GM10248 (cell line): ENCODE measurements around the gene TM6SF1.
"Not testable (repeated sequence)": the region's sequence is repeated elsewhere in the genome, so short reads cannot be mapped to it uniquely, and the experiment has no call there.

Experiments
- CTCF ChIA-PET: fragments of 300-600 bp; sonication (Branson Sonifier 250); formaldehyde crosslinking; extraction: SDS; loops from one replicate; lab custom pipeline; 2021; ENCODE audit warnings: antibody characterized with exemption; lab: Yijun Ruan, JAX
- POLR2A ChIA-PET: fragments of 350-650 bp; sonication (Branson Sonifier 250); formaldehyde crosslinking; extraction: SDS; loops from one replicate; lab custom pipeline; 2020; ENCODE audit warnings: antibody characterized with exemption; lab: Yijun Ruan, JAX
- DNase-seq: peaks from one replicate; pipeline ENCODE4 v3.0.0; 2012; ENCODE audit errors: extremely low spot score
- TF ChIP-seq, protein P1 (sequence below): IDR thresholded peaks from 2 replicates; pipeline ENCODE4 v1.5.1; 2012; ENCODE audit warnings: mild to moderate bottlenecking, low read depth; ENCODE audit errors: extremely low read depth, missing control alignments, control extremely low read depth

The TM6SF1 gene

GRCh38 chr15:83123529-83123928 lies 16.1 kb downstream of the TM6SF1 start:
- CTCF ChIA-PET = interaction anchor here (1.0 to 1.6 kb wide), 2 partner anchors 10 to 19 kb away, joined by 5 to 6 read pairs; no protein-coding TSS in a partner anchor
- TF ChIP-seq, protein P1, sequence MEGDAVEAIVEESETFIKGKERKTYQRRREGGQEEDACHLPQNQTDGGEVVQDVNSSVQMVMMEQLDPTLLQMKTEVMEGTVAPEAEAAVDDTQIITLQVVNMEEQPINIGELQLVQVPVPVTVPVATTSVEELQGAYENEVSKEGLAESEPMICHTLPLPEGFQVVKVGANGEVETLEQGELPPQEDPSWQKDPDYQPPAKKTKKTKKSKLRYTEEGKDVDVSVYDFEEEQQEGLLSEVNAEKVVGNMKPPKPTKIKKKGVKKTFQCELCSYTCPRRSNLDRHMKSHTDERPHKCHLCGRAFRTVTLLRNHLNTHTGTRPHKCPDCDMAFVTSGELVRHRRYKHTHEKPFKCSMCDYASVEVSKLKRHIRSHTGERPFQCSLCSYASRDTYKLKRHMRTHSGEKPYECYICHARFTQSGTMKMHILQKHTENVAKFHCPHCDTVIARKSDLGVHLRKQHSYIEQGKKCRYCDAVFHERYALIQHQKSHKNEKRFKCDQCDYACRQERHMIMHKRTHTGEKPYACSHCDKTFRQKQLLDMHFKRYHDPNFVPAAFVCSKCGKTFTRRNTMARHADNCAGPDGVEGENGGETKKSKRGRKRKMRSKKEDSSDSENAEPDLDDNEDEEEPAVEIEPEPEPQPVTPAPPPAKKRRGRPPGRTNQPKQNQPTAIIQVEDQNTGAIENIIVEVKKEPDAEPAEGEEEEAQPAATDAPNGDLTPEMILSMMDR = no peak
- DNase-seq = no peak
- POLR2A ChIA-PET = no interaction called here

DNA sequence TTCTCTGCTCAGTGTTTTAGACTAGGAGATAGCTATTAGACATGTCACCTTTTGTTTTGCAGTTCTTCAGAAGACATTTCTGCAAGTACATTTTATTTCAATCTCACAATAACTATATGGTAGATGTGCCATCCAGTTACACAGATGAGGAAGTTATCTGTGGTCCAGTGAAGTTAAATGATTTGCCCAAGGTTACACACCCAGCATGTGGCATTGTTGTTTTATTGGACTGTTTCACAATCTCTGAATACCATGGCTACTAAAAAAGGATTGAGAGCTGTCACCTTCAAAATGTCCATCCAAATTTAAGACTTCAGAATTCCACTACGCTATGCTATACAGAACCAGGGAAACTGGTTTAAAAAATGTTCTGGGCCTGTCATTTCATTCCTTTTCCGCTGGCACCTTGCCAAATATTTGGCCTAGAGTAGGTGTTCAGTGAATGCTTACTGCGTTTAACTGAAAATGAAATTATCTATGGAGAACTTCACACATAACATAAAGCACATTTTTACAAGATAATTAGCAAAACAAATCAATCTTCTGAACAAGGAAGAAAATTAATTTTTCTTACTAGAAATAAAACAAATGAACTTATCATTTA lies 20.2 kb downstream of the TM6SF1 start:
- TF ChIP-seq, protein P1 = no peak
- ChIA-PET CTCF (interaction anchor here (1.2 kb wide), 1 partner anchor 21 kb away, joined by 3 read pairs; the partner anchor contains the start of gene TM6SF1), POLR2A (no interaction called here)
- DNase-seq = no peak

DNA sequence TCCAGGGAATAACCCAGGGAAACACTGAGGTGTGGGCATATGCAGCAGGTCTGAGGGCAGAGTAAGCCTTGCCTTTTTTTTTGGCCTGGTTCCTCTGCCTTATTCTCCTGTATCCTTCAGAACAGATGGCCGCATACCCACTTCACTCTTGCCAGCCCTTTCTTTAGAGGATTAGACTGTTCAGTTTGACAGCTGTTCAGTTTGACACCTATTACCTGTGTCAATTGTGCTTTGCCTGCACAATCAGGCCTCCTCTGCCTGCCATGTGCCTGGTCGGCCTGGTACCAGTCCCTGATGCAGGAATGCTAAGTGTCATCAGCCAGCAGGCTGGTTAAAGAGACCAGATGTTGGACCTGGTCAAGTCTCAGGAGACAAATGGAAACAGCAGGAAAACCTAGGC lies 22.3 kb downstream of the TM6SF1 start:
- DNase-seq = no peak
- CTCF ChIA-PET = interaction anchor here (0.8 to 1.7 kb wide), 2 partner anchors 8 to 10 kb away, joined by 3 to 5 read pairs; no protein-coding TSS in a partner anchor
- TF ChIP-seq, protein P1 = no peak
- POLR2A ChIA-PET = no interaction called here

DNA sequence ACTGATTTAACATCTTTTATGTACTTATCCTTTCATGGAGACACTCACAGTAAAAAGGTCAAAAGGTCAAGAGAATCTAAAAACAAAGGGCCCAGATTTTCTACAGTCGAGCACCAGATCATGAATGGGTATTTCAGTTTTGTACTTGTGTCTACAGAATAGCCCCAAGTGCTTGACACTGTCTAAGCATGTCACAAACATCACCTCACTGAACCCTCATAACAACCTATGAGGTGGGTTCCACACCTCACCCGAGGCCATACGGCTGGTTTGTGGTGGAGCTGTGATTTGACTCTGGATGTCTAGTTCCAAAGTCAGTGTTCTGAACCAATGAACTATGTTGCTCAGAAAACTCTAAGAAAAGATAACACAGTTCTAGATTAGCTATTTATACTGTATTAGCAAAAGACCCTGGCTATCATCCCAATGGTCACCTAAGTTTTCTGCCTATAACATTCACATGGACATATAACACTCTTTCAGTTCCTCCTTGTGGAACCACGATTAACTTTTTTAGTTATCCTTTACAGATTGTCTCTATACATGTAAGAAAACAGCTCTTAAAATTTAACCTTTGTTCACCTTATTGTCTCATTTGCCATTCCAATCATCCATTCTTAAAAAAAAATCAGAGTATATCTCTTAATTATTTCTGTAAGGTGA lies 25.5 kb downstream of the TM6SF1 start:
- ChIA-PET CTCF (interaction anchor here (1.0 to 1.2 kb wide), 2 partner anchors 10 to 22 kb away, joined by 4 to 5 read pairs; no protein-coding TSS in a partner anchor), POLR2A (no interaction called here)
- DNase-seq = no peak
- TF ChIP-seq, protein P1 = no peak

- DNase-seq, POLR2A ChIA-PET: not testable (repeated sequence)
- CTCF ChIA-PET = interaction anchor here (2.2 kb wide), 1 partner anchor 19 kb away, joined by 6 read pairs; no protein-coding TSS in a partner anchor
These were observed 34.7 kb downstream of the TM6SF1 start for GRCh38 chr15:83142151-83142550.

DNA sequence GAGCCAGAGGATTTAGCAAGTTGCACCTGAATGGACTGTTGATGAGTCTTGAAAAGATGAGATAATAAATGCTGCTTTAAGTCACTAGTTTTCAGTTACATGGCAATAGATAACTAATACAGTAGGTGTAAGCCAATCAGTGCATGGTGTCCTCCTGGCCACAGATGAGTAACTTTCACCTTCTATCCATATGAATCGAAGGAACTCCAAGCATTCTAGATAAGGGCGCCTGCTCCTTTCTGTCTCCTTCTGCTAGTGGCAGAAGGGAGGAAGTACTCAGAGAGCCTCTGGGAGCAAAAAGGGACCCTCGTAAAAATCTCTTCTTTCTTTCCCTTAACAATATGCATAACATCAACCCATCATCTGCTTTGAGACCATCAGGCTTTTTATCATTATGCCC lies 37.3 kb downstream of the TM6SF1 start:
- no peak for DNase-seq

DNA sequence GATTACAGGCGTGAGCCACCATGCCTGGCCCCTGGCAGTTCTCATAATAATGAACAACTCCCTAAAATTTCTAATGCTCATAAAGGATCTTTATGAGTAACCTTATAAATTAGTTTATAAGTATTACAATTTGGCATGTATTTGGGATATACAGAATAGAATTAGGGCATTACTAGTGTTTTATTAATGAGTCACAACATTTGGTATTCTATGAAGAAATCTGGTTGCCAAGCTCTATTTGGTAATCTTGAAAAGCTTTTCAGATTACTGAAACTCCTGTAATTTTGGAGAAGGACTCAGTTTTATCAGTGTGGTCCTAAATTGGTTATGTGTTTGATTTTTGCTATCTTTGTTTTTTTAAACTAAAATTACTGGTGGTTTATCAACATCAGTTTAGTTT lies 45.8 kb downstream of the TM6SF1 start:
- DNase-seq = no peak
- ChIA-PET POLR2A (no interaction called here), CTCF (no interaction called here)
- TF ChIP-seq, protein P1 = no peak

More for the DNA sequence above, 37.3 kb downstream of the TM6SF1 start:
- TF ChIP-seq, protein P1 = no peak
- CTCF ChIA-PET = interaction anchor here (0.7 to 1.1 kb wide), 2 partner anchors 10 to 16 kb away, joined by 3 to 4 read pairs; no protein-coding TSS in a partner anchor
- POLR2A ChIA-PET = no interaction called here
